Body of pancreas (tissue), 4 donors: ENCODE measurements around the gene MYO5B.

Experiments used
- POLR2A ChIP-seq, 3 donors: fragments of 450-650 bp; IDR thresholded peaks; one replicate each; pipeline ENCODE4 v1.6.1; 2016; ENCODE audit warnings: antibody characterized with exemption in 3 of 3, mild to moderate bottlenecking in 2 of 3
- TF ChIP-seq, protein P1 (sequence below), 7 experiments: fragments of 450-650 bp in 4 of 7; fragments of 200-600 bp in 3 of 7; sonication (generic) in 3 of 7; IDR thresholded peaks; one replicate each; pipeline ENCODE4 v1.5.1; 2016 to 2019; ENCODE audit warnings: antibody characterized with exemption in 7 of 7

DNA sequence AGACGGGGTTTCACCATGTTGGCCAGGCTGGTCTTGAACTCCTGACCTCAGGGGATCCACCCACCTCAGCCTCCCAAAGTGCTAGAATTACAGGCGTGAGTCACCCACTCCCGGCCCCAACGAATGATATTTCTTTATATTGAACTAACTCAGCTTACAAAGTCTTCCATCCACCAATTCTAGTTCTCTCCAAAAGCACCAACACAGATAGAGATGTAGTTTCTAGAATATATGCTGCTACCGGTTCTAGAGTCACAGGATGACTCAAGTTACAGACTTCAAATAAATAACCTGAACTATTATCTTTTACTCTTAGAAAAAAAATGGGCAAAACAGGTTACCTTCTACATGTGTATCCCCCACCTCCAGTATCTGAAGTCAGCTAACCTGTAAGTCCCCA, 390.9 kb downstream of the MYO5B start:
- TF ChIP-seq, protein P1, sequence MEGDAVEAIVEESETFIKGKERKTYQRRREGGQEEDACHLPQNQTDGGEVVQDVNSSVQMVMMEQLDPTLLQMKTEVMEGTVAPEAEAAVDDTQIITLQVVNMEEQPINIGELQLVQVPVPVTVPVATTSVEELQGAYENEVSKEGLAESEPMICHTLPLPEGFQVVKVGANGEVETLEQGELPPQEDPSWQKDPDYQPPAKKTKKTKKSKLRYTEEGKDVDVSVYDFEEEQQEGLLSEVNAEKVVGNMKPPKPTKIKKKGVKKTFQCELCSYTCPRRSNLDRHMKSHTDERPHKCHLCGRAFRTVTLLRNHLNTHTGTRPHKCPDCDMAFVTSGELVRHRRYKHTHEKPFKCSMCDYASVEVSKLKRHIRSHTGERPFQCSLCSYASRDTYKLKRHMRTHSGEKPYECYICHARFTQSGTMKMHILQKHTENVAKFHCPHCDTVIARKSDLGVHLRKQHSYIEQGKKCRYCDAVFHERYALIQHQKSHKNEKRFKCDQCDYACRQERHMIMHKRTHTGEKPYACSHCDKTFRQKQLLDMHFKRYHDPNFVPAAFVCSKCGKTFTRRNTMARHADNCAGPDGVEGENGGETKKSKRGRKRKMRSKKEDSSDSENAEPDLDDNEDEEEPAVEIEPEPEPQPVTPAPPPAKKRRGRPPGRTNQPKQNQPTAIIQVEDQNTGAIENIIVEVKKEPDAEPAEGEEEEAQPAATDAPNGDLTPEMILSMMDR (IDR thresholded peaks at IDR 0.05): no peak
- no peak for TF ChIP-seq POLR2A (IDR thresholded peaks at IDR 0.05)
